ENCODE measurements around the gene FHL1.

GRCh38 chrX:136205882-136206380, 58.6 kb downstream of the FHL1 start:
- TF ChIP-seq GABPA (IDR thresholded peaks at IDR 0.05; ENCODE audit: low read depth) (no peak), TAF1 (IDR thresholded peaks at IDR 0.05; ENCODE audit: borderline replicate concordance, low read depth, low read length) (no peak), CTCF (IDR thresholded peaks at IDR 0.05) (no peak), ELF1 (IDR thresholded peaks at IDR 0.05) (no peak), EP300 (IDR thresholded peaks at IDR 0.05; ENCODE audit: borderline replicate concordance in 1 of 2, low read depth in 1 of 2, low read length in 1 of 2) (no peak), POLR2AphosphoS5 (IDR thresholded peaks at IDR 0.05; ENCODE audit: low read depth, low read length) (no peak)
- TF ChIP-seq, protein P1, sequence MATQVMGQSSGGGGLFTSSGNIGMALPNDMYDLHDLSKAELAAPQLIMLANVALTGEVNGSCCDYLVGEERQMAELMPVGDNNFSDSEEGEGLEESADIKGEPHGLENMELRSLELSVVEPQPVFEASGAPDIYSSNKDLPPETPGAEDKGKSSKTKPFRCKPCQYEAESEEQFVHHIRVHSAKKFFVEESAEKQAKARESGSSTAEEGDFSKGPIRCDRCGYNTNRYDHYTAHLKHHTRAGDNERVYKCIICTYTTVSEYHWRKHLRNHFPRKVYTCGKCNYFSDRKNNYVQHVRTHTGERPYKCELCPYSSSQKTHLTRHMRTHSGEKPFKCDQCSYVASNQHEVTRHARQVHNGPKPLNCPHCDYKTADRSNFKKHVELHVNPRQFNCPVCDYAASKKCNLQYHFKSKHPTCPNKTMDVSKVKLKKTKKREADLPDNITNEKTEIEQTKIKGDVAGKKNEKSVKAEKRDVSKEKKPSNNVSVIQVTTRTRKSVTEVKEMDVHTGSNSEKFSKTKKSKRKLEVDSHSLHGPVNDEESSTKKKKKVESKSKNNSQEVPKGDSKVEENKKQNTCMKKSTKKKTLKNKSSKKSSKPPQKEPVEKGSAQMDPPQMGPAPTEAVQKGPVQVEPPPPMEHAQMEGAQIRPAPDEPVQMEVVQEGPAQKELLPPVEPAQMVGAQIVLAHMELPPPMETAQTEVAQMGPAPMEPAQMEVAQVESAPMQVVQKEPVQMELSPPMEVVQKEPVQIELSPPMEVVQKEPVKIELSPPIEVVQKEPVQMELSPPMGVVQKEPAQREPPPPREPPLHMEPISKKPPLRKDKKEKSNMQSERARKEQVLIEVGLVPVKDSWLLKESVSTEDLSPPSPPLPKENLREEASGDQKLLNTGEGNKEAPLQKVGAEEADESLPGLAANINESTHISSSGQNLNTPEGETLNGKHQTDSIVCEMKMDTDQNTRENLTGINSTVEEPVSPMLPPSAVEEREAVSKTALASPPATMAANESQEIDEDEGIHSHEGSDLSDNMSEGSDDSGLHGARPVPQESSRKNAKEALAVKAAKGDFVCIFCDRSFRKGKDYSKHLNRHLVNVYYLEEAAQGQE (IDR thresholded peaks at IDR 0.05; ENCODE audit: low read depth, low read length): no peak
